Measurements from ENCODE around the gene UBLCP1.
"Not testable (repeated sequence)": the region's sequence is repeated elsewhere in the genome, so short reads cannot be mapped to it uniquely, and the experiment has no call there.

The UBLCP1 gene

GRCh38 chr5:159244890-159245289 is 18.2 kb upstream of the UBLCP1 start:
- H3K36me3 ChIP-seq (ENCODE audit: control insufficient read depth, insufficient read depth, low read length), result no peaks in the 10 kb centered on the region
- no peak overlapping the region for H3K27ac ChIP-seq (ENCODE audit: insufficient read depth, low read length, poor library complexity, severe bottlenecking)
- H3K4me1 ChIP-seq (ENCODE audit: control insufficient read depth, insufficient read depth, low read length, poor library complexity, severe bottlenecking), result no peaks in the 10 kb centered on the region
- no peak for DNase-seq
- no peak overlapping the region for H3K4me3 ChIP-seq (ENCODE audit: insufficient read depth, low read depth, low read length, poor library complexity, severe bottlenecking)
- H3K9me3 ChIP-seq (ENCODE audit: control insufficient read depth, low read length), result no peaks in the 10 kb centered on the region
- H3K27me3 ChIP-seq (replicated peaks; ENCODE audit: control insufficient read depth, insufficient read depth, low read length, poor library complexity, severe bottlenecking), result no peaks in the 10 kb centered on the region

GRCh38 chr5:159249158-159249557 is 13.9 kb upstream of the UBLCP1 start:
- Histone ChIP-seq H3K4me3 (ENCODE audit: insufficient read depth, low read depth, low read length, poor library complexity, severe bottlenecking) (no peak overlapping the region), H3K9me3 (ENCODE audit: control insufficient read depth, low read length) (no peaks in the 10 kb centered on the region), H3K4me1 (ENCODE audit: control insufficient read depth, insufficient read depth, low read length, poor library complexity, severe bottlenecking) (no peaks in the 10 kb centered on the region), H3K27me3 (replicated peaks; ENCODE audit: control insufficient read depth, insufficient read depth, low read length, poor library complexity, severe bottlenecking) (no peaks in the 10 kb centered on the region), H3K27ac (ENCODE audit: insufficient read depth, low read length, poor library complexity, severe bottlenecking) (no peak overlapping the region), H3K36me3 (ENCODE audit: control insufficient read depth, insufficient read depth, low read length) (no peaks in the 10 kb centered on the region)
- DNase-seq, result no peak

- Histone ChIP-seq H3K27me3 (replicated peaks; ENCODE audit: control insufficient read depth, insufficient read depth, low read length, poor library complexity, severe bottlenecking) (no peaks in the 10 kb centered on the region), H3K27ac (ENCODE audit: insufficient read depth, low read length, poor library complexity, severe bottlenecking) (no peak overlapping the region), H3K4me3 (ENCODE audit: insufficient read depth, low read depth, low read length, poor library complexity, severe bottlenecking) (no peak overlapping the region), H3K9me3 (ENCODE audit: control insufficient read depth, low read length) (no peaks in the 10 kb centered on the region), H3K4me1 (ENCODE audit: control insufficient read depth, insufficient read depth, low read length, poor library complexity, severe bottlenecking) (no peaks in the 10 kb centered on the region), H3K36me3 (ENCODE audit: control insufficient read depth, insufficient read depth, low read length) (no peaks in the 10 kb centered on the region)
- no peak for DNase-seq
These were observed 10.9 kb upstream of the UBLCP1 start for GRCh38 chr5:159252195-159252594.

GRCh38 chr5:159257007-159257406 is 6.1 kb upstream of the UBLCP1 start:
- no peak for DNase-seq
- H3K4me1 ChIP-seq (ENCODE audit: control insufficient read depth, insufficient read depth, low read length, poor library complexity, severe bottlenecking), result no peaks in the 10 kb centered on the region
- H3K27ac ChIP-seq (ENCODE audit: insufficient read depth, low read length, poor library complexity, severe bottlenecking), result no peak overlapping the region
- no peak overlapping the region for H3K4me3 ChIP-seq (ENCODE audit: insufficient read depth, low read depth, low read length, poor library complexity, severe bottlenecking)
- H3K9me3 ChIP-seq (ENCODE audit: control insufficient read depth, low read length), result no peaks in the 10 kb centered on the region
- H3K27me3 ChIP-seq (replicated peaks; ENCODE audit: control insufficient read depth, insufficient read depth, low read length, poor library complexity, severe bottlenecking), result no peaks in the 10 kb centered on the region
- H3K36me3 ChIP-seq (ENCODE audit: control insufficient read depth, insufficient read depth, low read length), result no peaks in the 10 kb centered on the region

- Histone ChIP-seq H3K9me3 (ENCODE audit: control insufficient read depth, low read length) (no peaks in the 10 kb centered on the region), H3K36me3 (ENCODE audit: control insufficient read depth, insufficient read depth, low read length) (no peaks in the 10 kb centered on the region), H3K4me1 (ENCODE audit: control insufficient read depth, insufficient read depth, low read length, poor library complexity, severe bottlenecking) (no peaks in the 10 kb centered on the region), H3K4me3 (ENCODE audit: insufficient read depth, low read depth, low read length, poor library complexity, severe bottlenecking) (no peak overlapping the region), H3K27ac (ENCODE audit: insufficient read depth, low read length, poor library complexity, severe bottlenecking) (no peak overlapping the region), H3K27me3 (replicated peaks; ENCODE audit: control insufficient read depth, insufficient read depth, low read length, poor library complexity, severe bottlenecking) (no peaks in the 10 kb centered on the region)
- DNase-seq, result no peak
These were observed 5.3 kb upstream of the UBLCP1 start for GRCh38 chr5:159257629-159258283.

GRCh38 chr5:159258361-159258760 is 4.7 kb upstream of the UBLCP1 start:
- Histone ChIP-seq H3K4me3 (ENCODE audit: insufficient read depth, low read depth, low read length, poor library complexity, severe bottlenecking) (no peak overlapping the region), H3K36me3 (ENCODE audit: control insufficient read depth, insufficient read depth, low read length) (no peaks in the 10 kb centered on the region), H3K9me3 (ENCODE audit: control insufficient read depth, low read length) (no peaks in the 10 kb centered on the region), H3K4me1 (ENCODE audit: control insufficient read depth, insufficient read depth, low read length, poor library complexity, severe bottlenecking) (peaks cover 3% of the 10 kb centered on the region), H3K27me3 (replicated peaks; ENCODE audit: control insufficient read depth, insufficient read depth, low read length, poor library complexity, severe bottlenecking) (no peaks in the 10 kb centered on the region), H3K27ac (ENCODE audit: insufficient read depth, low read length, poor library complexity, severe bottlenecking) (no peak overlapping the region)
- DNase-seq, result no peak

- H3K9me3 ChIP-seq (ENCODE audit: control insufficient read depth, low read length); H3K4me1 ChIP-seq (ENCODE audit: control insufficient read depth, insufficient read depth, low read length, poor library complexity, severe bottlenecking); H3K4me3 ChIP-seq (ENCODE audit: insufficient read depth, low read depth, low read length, poor library complexity, severe bottlenecking); H3K27ac ChIP-seq (ENCODE audit: insufficient read depth, low read length, poor library complexity, severe bottlenecking); DNase-seq; H3K27me3 ChIP-seq (replicated peaks; ENCODE audit: control insufficient read depth, insufficient read depth, low read length, poor library complexity, severe bottlenecking); H3K36me3 ChIP-seq (ENCODE audit: control insufficient read depth, insufficient read depth, low read length): not testable (repeated sequence)
These were observed 2.9 kb upstream of the UBLCP1 start for GRCh38 chr5:159260212-159260611.

- H3K9me3 ChIP-seq (ENCODE audit: control insufficient read depth, low read length), result no peaks in the 10 kb centered on the region
- DNase-seq, result no peak
- H3K36me3 ChIP-seq (ENCODE audit: control insufficient read depth, insufficient read depth, low read length), result no peaks in the 10 kb centered on the region
- H3K27ac ChIP-seq (ENCODE audit: insufficient read depth, low read length, poor library complexity, severe bottlenecking), result peak overlapping the region; percentile 89
- no peaks in the 10 kb centered on the region for H3K27me3 ChIP-seq (replicated peaks; ENCODE audit: control insufficient read depth, insufficient read depth, low read length, poor library complexity, severe bottlenecking)
- peak overlapping the region; percentile 65 for H3K4me3 ChIP-seq (ENCODE audit: insufficient read depth, low read depth, low read length, poor library complexity, severe bottlenecking)
- H3K4me1 ChIP-seq (ENCODE audit: control insufficient read depth, insufficient read depth, low read length, poor library complexity, severe bottlenecking), result peaks cover 6% of the 10 kb centered on the region
These were observed 625 bp upstream of the UBLCP1 start for GRCh38 chr5:159262472-159262858.

- peaks cover 6% of the 10 kb centered on the region for H3K4me1 ChIP-seq (ENCODE audit: control insufficient read depth, insufficient read depth, low read length, poor library complexity, severe bottlenecking)
- peak overlapping the region; percentile 89 for H3K27ac ChIP-seq (ENCODE audit: insufficient read depth, low read length, poor library complexity, severe bottlenecking)
- no peaks in the 10 kb centered on the region for H3K27me3 ChIP-seq (replicated peaks; ENCODE audit: control insufficient read depth, insufficient read depth, low read length, poor library complexity, severe bottlenecking)
- DNase-seq, result no peak
- no peaks in the 10 kb centered on the region for H3K9me3 ChIP-seq (ENCODE audit: control insufficient read depth, low read length)
- H3K4me3 ChIP-seq (ENCODE audit: insufficient read depth, low read depth, low read length, poor library complexity, severe bottlenecking), result peak overlapping the region; percentile 65
- peaks cover 4% of the 10 kb centered on the region for H3K36me3 ChIP-seq (ENCODE audit: control insufficient read depth, insufficient read depth, low read length)
These were observed 447 bp downstream of the UBLCP1 start for GRCh38 chr5:159263569-159263905.

GRCh38 chr5:159266764-159267163 is 3.7 kb downstream of the UBLCP1 start:
- not testable (repeated sequence) for H3K27ac ChIP-seq (ENCODE audit: insufficient read depth, low read length, poor library complexity, severe bottlenecking); H3K4me3 ChIP-seq (ENCODE audit: insufficient read depth, low read depth, low read length, poor library complexity, severe bottlenecking); H3K27me3 ChIP-seq (replicated peaks; ENCODE audit: control insufficient read depth, insufficient read depth, low read length, poor library complexity, severe bottlenecking); DNase-seq; H3K4me1 ChIP-seq (ENCODE audit: control insufficient read depth, insufficient read depth, low read length, poor library complexity, severe bottlenecking); H3K9me3 ChIP-seq (ENCODE audit: control insufficient read depth, low read length)
- H3K36me3 ChIP-seq (ENCODE audit: control insufficient read depth, insufficient read depth, low read length), result peaks cover 15% of the 10 kb centered on the region

Measured in effector memory CD4-positive, alpha-beta T cell (primary cell).